GM23338 (cell line): ENCODE results near the gene RIC8B. TPM values are rescaled to one million over a fixed set of nuclear protein-coding genes. Genes with fewer than 3 reads are reported as not detected.
A peak's percentile ranks its signal among the peaks of the same experiment; 100 is the strongest.

Experiments used
- ATAC-seq: fragments of 200-7000 bp; cut with Tn5 transposase; 3 replicates; pipeline ENCODE4 v1.9.1; 2020
- DNase-seq: peaks from one replicate; pipeline ENCODE4 v3.0.0-alpha.2; 2015; ENCODE audit warnings: low spot score
- H2AFZ ChIP-seq: fragments of 200-600 bp; sonication (generic); 2 replicates; pipeline ENCODE4 v1.8.0; 2016; ENCODE audit warnings: antibody characterized with exemption, mild to moderate bottlenecking, moderate library complexity
- H3F3A ChIP-seq: fragments of 200-600 bp; sonication (generic); replicated peaks from 2 replicates; pipeline ENCODE4 v1.8.0; 2017; ENCODE audit warnings: antibody characterized with exemption, mixed run types, low read depth
- H3K27ac ChIP-seq: fragments of 200-600 bp; sonication (generic); 2 replicates; pipeline ENCODE4 v1.6.1; 2016; ENCODE audit warnings: low read depth
- H3K27me3 ChIP-seq: fragments of 200-600 bp; sonication (generic); 2 replicates; pipeline ENCODE4 v1.8.0; 2016; ENCODE audit warnings: mild to moderate bottlenecking, mixed run types, moderate library complexity; ENCODE audit not compliant: insufficient read depth
- H3K36me3 ChIP-seq: fragments of 200-600 bp; sonication (generic); 2 replicates; pipeline ENCODE4 v1.8.0; 2016; ENCODE audit warnings: mild to moderate bottlenecking; ENCODE audit not compliant: insufficient read depth
- H3K4me1 ChIP-seq: fragments of 200-600 bp; sonication (generic); 2 replicates; pipeline ENCODE4 v1.8.0; 2016; ENCODE audit warnings: mild to moderate bottlenecking, moderate library complexity; ENCODE audit not compliant: insufficient read depth
- H3K4me2 ChIP-seq: fragments of 200-600 bp; sonication (generic); 2 replicates; pipeline ENCODE4 v1.7.1; 2017; ENCODE audit warnings: mixed run types
- H3K4me3 ChIP-seq: fragments of 200-600 bp; sonication (generic); 2 replicates; pipeline ENCODE4 v1.6.1; 2016; ENCODE audit warnings: mixed run types
- H3K79me2 ChIP-seq: fragments of 200-600 bp; sonication (generic); replicated peaks from 2 replicates; pipeline ENCODE4 v1.8.0; 2017; ENCODE audit warnings: mild to moderate bottlenecking; ENCODE audit not compliant: insufficient read depth
- H3K9me2 ChIP-seq: fragments of 200-600 bp; sonication (generic); 2 replicates; pipeline ENCODE4 v1.8.0; 2017; ENCODE audit not compliant: insufficient read depth
- H4K20me1 ChIP-seq: fragments of 200-600 bp; sonication (generic); replicated peaks from 2 replicates; pipeline ENCODE4 v1.8.0; 2017; ENCODE audit warnings: mild to moderate bottlenecking; ENCODE audit not compliant: insufficient read depth
- H3K27ac Mint-ChIP-seq: 2 replicates; pipeline ENCODE4 v1.8.0; 2020; ENCODE audit warnings: inconsistent platforms, mild to moderate bottlenecking, moderate library complexity, mixed read lengths
- H3K27me3 Mint-ChIP-seq: 3 replicates; pipeline ENCODE4 v1.8.0; 2022; ENCODE audit warnings: low read depth, mild to moderate bottlenecking, moderate library complexity, mixed read lengths, inconsistent platforms; ENCODE audit not compliant: insufficient read depth, poor library complexity
- H3K36me3 Mint-ChIP-seq: 3 replicates; pipeline ENCODE4 v1.8.0; 2021; ENCODE audit warnings: low read depth, mild to moderate bottlenecking, inconsistent platforms, moderate library complexity, mixed read lengths
- H3K4me1 Mint-ChIP-seq: 3 replicates; pipeline ENCODE4 v1.8.0; 2020; ENCODE audit warnings: mild to moderate bottlenecking, inconsistent platforms, mixed read lengths
- H3K4me3 Mint-ChIP-seq: 3 replicates; pipeline ENCODE4 v1.8.0; 2021; ENCODE audit warnings: moderate library complexity, mild to moderate bottlenecking, inconsistent platforms, mixed read lengths
- H3K9me3 Mint-ChIP-seq: 3 replicates; pipeline ENCODE4 v1.8.0; 2020; ENCODE audit warnings: moderate library complexity, mild to moderate bottlenecking, inconsistent platforms, mixed read lengths
- CREB1 ChIP-seq: fragments of 250-450 bp; sonication (Bioruptor Pico); IDR thresholded peaks from 2 replicates; pipeline ENCODE4 v1.5.0; 2020; ENCODE audit warnings: low read depth, mild to moderate bottlenecking, moderate library complexity
- JUNB ChIP-seq: IDR thresholded peaks from one replicate; pipeline ENCODE4 v1.6.1; 2016; ENCODE audit warnings: antibody characterized with exemption; ENCODE audit not compliant: unreplicated experiment
- NANOG ChIP-seq: IDR thresholded peaks from 2 replicates; pipeline ENCODE4 v1.6.1; 2016; ENCODE audit warnings: antibody characterized with exemption, borderline replicate concordance
- REST ChIP-seq: IDR thresholded peaks from one replicate; pipeline ENCODE4 v1.6.1; 2018; ENCODE audit warnings: antibody characterized with exemption; ENCODE audit not compliant: unreplicated experiment
- ZNF331 ChIP-seq: fragments of 250-450 bp; sonication (Bioruptor Pico); IDR thresholded peaks from 2 replicates; pipeline ENCODE4 v1.5.0; 2020; ENCODE audit warnings: low read depth, mild to moderate bottlenecking, moderate library complexity
- ZNF462 ChIP-seq: fragments of 250-450 bp; sonication (Bioruptor Pico); IDR thresholded peaks from 2 replicates; pipeline ENCODE4 v1.5.0; 2020; ENCODE audit warnings: mild to moderate bottlenecking, moderate library complexity
- polyA plus RNA-seq: library from polyadenylated mRNA; unstranded; fragments of >200 nt; fragmentation: Nextera tagmentation; extraction: Ambion mirVana; gene quantifications from 2 replicates; pipeline ENCODE4 v1.2.1, GENCODE V29; 2016
- total RNA-seq: library from RNA; depleted of rRNA; stranded (reverse); fragments of >200 nt; shearing (Covaris generic); gene quantifications from 2 replicates; pipeline ENCODE4 v1.2.3, GENCODE V29; 2014

RIC8B gene
- total and polyA plus RNA-seq, 2 experiments from 2014 or later = 12.3 to 25.5 TPM

- no peak for TF ChIP-seq ZNF462 (CRISPR knock-in tag)
- no peak for TF ChIP-seq REST
Measured at GRCh38 chr12:106819991-106820390, 45.5 kb downstream of the RIC8B start (continued).

GRCh38 chr12:106831699-106832098, 57.2 kb downstream of the RIC8B start:
- no peaks in the 10 kb centered on the region for H3K36me3 ChIP-seq
- H3K4me3 ChIP-seq = no peak overlapping the region
- H3K4me2 ChIP-seq = peak overlapping the region; percentile 35; the same call in 1 of the 2 replicates
- peak overlapping the region; percentile 55; the same call in 1 of the 2 replicates for H3K27ac ChIP-seq
- Mint-ChIP-seq H3K4me3 (no peak overlapping the region), H3K4me1 (peaks cover 14% of the 10 kb centered on the region), H3K27ac (peak overlapping the region; percentile 21), H3K9me3 (no peaks in the 10 kb centered on the region), H3K27me3 (no peaks in the 10 kb centered on the region), H3K36me3 (peaks cover 12% of the 10 kb centered on the region; the same call in 2 of the 3 replicates)
- H3K79me2 ChIP-seq = no peaks in the 10 kb centered on the region
- H3K27me3 ChIP-seq = no peaks in the 10 kb centered on the region
- no peaks in the 10 kb centered on the region for H4K20me1 ChIP-seq
- no peaks in the 10 kb centered on the region for H3K9me2 ChIP-seq
- peaks cover 8% of the 10 kb centered on the region; the same call in 1 of the 2 replicates for H3K4me1 ChIP-seq
- peak; percentile 72 for ATAC-seq
- no peak for TF ChIP-seq CREB1 (CRISPR knock-in tag)
- TF ChIP-seq NANOG = no peak
- TF ChIP-seq JUNB = no peak
- TF ChIP-seq ZNF462 (CRISPR knock-in tag) = no peak
- no peak for TF ChIP-seq ZNF331
- H3F3A ChIP-seq = no peaks in the 10 kb centered on the region
- DNase-seq = peak; percentile 62
- H2AFZ ChIP-seq = no peak overlapping the region
